HEK293T (cell line): ENCODE data around the gene AP3B1.
A peak's percentile ranks its signal among the peaks of the same experiment; 100 is the strongest.

Source experiments
- CTCF ChIA-PET: fragments of 350-600 bp; formaldehyde crosslinking; extraction: SDS; loops from one replicate; lab custom pipeline; 2021; ENCODE audit warnings: antibody characterized with exemption, inconsistent platforms; lab: Yijun Ruan, JAX
- POLR2A ChIA-PET: fragments of 350-600 bp; formaldehyde crosslinking; extraction: SDS; loops from one replicate; lab custom pipeline; 2020; ENCODE audit warnings: antibody characterized with exemption, inconsistent platforms; lab: Yijun Ruan, JAX
- DNase-seq: peaks from one replicate; pipeline ENCODE4 v3.0.0; 2012; ENCODE audit warnings: mixed read lengths; ENCODE audit errors: extremely low spot score
- ARNT ChIP-seq: fragments of 450-650 bp; IDR thresholded peaks from 2 replicates; pipeline ENCODE4 v1.6.1; 2017; ENCODE audit warnings: mild to moderate bottlenecking
- BHLHE40 ChIP-seq: fragments of 450-650 bp; IDR thresholded peaks from 2 replicates; pipeline ENCODE4 v1.6.1; 2016; ENCODE audit warnings: mild to moderate bottlenecking, moderate library complexity, borderline replicate concordance
- CTBP1 ChIP-seq: fragments of 450-650 bp; IDR thresholded peaks from 2 replicates; pipeline ENCODE4 v1.6.1; 2016; ENCODE audit warnings: borderline replicate concordance
- ELF4 ChIP-seq: fragments of 450-650 bp; IDR thresholded peaks from 2 replicates; pipeline ENCODE4 v1.6.1; 2017; ENCODE audit warnings: antibody characterized with exemption
- FOXA1 ChIP-seq: fragments of 450-650 bp; IDR thresholded peaks from 2 replicates; pipeline ENCODE4 v1.6.1; 2016; ENCODE audit warnings: mild to moderate bottlenecking
- FOXK2 ChIP-seq: fragments of 450-650 bp; IDR thresholded peaks from 2 replicates; pipeline ENCODE4 v1.6.1; 2016; ENCODE audit warnings: mild to moderate bottlenecking
- FOXM1 ChIP-seq: fragments of 450-650 bp; IDR thresholded peaks from 2 replicates; pipeline ENCODE4 v1.6.1; 2017; ENCODE audit warnings: mild to moderate bottlenecking, borderline replicate concordance
- HDGF ChIP-seq: fragments of 450-650 bp; IDR thresholded peaks from 2 replicates; pipeline ENCODE4 v1.6.1; 2017; ENCODE audit warnings: antibody characterized with exemption, borderline replicate concordance
- L3MBTL2 ChIP-seq: fragments of 450-650 bp; conservative IDR thresholded peaks from 2 replicates; pipeline ENCODE4 v1.6.1; 2016; ENCODE audit warnings: mild to moderate bottlenecking
- LEF1 ChIP-seq: fragments of 450-650 bp; IDR thresholded peaks from 2 replicates; pipeline ENCODE4 v1.6.1; 2017; ENCODE audit warnings: mild to moderate bottlenecking, borderline replicate concordance
- NFRKB ChIP-seq: fragments of 450-650 bp; IDR thresholded peaks from 2 replicates; pipeline ENCODE4 v1.6.1; 2016; ENCODE audit warnings: mild to moderate bottlenecking, moderate library complexity
- SP1 ChIP-seq: fragments of 450-650 bp; IDR thresholded peaks from 2 replicates; pipeline ENCODE4 v1.6.1; 2017
- SUZ12 ChIP-seq: fragments of 450-650 bp; IDR thresholded peaks from 2 replicates; pipeline ENCODE4 v1.6.1; 2016; ENCODE audit warnings: mild to moderate bottlenecking
- TARDBP ChIP-seq: fragments of 450-650 bp; IDR thresholded peaks from 2 replicates; pipeline ENCODE4 v1.6.1; 2016
- ZNF384 ChIP-seq: fragments of 450-650 bp; IDR thresholded peaks from 2 replicates; pipeline ENCODE4 v1.6.1; 2016
- TF ChIP-seq, protein P1 (sequence below): fragments of 450-650 bp; IDR thresholded peaks from 2 replicates; pipeline ENCODE4 v1.6.1; 2016

Gene AP3B1

DNA sequence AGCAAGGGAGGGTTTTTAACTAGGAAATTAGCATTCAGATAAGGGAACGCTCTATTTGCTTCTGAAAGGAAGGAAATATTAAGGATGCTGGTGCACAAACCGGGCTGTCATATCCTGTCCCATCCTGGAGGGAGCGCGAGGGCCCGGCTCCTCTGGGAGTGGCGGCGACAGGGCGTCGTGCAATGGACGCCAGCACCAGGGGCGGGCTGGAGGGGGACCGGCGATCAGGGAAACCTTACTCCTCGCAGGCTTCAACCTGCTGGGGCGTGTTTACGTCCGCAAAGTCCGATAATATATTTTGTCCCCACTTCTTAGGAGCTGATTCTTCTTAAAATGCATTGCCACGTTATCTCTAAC is 321.3 kb downstream of the AP3B1 start:
- DNase-seq, result no peak
- CTCF ChIA-PET, result no interaction called here
- POLR2A ChIA-PET, result interaction anchor here (1.0 kb wide), 1 partner anchor 15 kb away, joined by 4 read pairs; no protein-coding TSS in a partner anchor
- TF ChIP-seq LEF1, result no peak
- TF ChIP-seq L3MBTL2, result no peak
- no peak for TF ChIP-seq SP1
- no peak for TF ChIP-seq CTBP1
- no peak for TF ChIP-seq HDGF
- no peak for TF ChIP-seq SUZ12
- no peak for TF ChIP-seq TARDBP
- TF ChIP-seq, protein P1, sequence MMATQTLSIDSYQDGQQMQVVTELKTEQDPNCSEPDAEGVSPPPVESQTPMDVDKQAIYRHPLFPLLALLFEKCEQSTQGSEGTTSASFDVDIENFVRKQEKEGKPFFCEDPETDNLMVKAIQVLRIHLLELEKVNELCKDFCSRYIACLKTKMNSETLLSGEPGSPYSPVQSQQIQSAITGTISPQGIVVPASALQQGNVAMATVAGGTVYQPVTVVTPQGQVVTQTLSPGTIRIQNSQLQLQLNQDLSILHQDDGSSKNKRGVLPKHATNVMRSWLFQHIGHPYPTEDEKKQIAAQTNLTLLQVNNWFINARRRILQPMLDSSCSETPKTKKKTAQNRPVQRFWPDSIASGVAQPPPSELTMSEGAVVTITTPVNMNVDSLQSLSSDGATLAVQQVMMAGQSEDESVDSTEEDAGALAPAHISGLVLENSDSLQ, result no peak
- TF ChIP-seq FOXM1, result no peak
- no peak for TF ChIP-seq ZNF384
- no peak for TF ChIP-seq FOXA1
- no peak for TF ChIP-seq BHLHE40

DNA sequence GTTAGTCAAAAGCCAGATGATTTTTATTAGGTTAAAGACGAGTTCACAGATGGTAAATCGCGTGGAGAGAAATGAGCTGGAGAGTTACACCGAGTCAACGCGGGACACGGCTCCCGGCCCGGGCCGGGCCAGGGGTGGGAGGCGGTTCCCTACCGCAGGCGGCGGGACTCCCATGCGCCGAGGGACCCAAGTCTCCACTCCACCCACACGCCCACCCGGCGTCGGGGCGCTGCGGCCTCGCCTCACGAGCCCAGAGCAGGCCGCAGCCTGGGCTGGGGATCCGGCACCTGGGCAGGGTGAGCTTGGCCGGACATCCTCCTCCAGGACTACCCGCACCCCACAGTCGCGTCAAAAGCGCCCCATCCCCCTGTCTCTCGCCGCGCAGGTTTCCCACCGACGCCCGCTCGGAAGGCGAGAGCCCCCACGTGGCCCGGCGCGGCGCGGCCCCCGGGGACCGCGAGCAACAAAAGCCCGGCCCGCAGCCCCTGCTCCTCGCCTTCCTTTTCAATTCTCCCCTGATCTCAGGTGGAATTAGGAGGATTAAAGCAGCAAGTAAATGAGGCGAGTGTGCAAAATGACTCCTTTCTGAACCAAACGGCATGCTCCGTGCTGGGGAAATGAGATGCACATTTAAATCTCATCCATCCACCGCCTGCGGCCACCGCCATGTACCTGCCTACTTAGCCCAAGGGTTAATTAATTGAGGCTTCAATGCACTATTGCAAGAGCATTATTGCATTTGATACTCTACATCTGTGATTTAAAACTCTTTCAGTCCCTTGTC is 321.8 kb downstream of the AP3B1 start:
- no peak for TF ChIP-seq SP1
- no peak for TF ChIP-seq LEF1
- no peak for TF ChIP-seq NFRKB
- no peak for TF ChIP-seq L3MBTL2
- no peak for TF ChIP-seq BHLHE40
- no peak for TF ChIP-seq HDGF
- no peak for TF ChIP-seq CTBP1
- ChIA-PET CTCF (no interaction called here), POLR2A (interaction anchor here (1.0 kb wide), 1 partner anchor 14 kb away, joined by 4 read pairs; no protein-coding TSS in a partner anchor)
- no peak for DNase-seq

DNA sequence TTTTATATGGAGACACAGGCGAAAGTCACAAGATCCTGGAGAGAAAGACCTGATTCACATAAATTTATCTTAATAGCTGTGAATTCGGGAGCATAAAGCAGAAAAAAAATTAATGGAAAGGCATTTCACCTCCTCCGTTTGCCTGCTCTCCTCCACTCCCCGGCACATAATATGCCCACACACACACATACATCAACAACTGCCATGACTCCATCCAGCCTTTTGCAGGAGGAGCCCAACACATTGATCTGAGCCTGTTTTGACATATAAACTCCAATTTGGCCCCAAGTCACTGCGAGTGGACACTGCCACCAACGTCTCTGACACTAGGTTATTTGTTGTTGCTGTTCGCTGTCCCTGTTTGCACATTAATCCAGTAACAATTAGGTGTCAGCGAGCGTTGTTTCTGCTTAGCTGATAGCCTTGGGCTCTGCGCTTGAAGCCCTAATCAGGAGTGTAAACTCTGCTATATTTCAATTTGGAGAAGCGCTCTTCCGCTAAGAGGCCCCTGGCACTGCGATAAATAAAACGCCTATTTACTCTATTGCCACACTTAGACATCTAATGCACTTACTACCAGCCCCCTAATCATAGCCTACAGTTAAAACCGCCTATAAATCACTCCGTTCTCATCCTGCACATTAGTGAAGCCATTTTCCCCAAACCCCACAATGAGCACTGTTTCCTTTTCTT is 322.6 kb downstream of the AP3B1 start:
- CTCF ChIA-PET, result no interaction called here
- TF ChIP-seq SP1 (no peak), CTBP1 (peak; percentile 62; the same call in 1 of the 2 replicates)
- TF ChIP-seq, protein P1, result peak; percentile 83
- POLR2A ChIA-PET, result no interaction called here
- DNase-seq, result no peak

DNA sequence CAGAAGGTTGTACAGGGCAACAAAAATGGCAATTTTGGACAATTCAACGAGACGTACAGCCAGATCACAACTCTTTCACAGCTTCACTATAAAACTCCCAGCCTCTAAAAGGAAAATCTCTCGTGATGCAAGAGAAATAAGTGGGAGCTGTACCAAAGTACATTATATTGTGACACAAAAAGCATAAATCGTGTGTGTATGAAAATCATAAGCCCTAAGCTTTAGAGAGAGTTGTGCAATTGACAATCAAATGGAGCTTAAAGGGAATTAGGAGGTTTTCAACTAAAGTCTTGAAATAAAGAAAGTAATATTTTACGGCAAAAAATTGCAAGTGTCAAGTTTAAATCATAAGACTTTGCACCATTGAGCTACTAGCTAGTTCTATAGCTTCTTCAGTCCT is 323.6 kb downstream of the AP3B1 start:
- ChIA-PET POLR2A (no interaction called here), CTCF (no interaction called here)
- no peak for TF ChIP-seq CTBP1
- no peak for TF ChIP-seq FOXA1
- TF ChIP-seq, protein P1, result no peak
- no peak for TF ChIP-seq ELF4
- no peak for TF ChIP-seq BHLHE40
- TF ChIP-seq TARDBP, result no peak
- TF ChIP-seq SP1, result no peak
- no peak for TF ChIP-seq HDGF
- TF ChIP-seq NFRKB, result no peak
- no peak for TF ChIP-seq LEF1
- no peak for TF ChIP-seq ARNT
- no peak for TF ChIP-seq SUZ12
- DNase-seq, result no peak

DNA sequence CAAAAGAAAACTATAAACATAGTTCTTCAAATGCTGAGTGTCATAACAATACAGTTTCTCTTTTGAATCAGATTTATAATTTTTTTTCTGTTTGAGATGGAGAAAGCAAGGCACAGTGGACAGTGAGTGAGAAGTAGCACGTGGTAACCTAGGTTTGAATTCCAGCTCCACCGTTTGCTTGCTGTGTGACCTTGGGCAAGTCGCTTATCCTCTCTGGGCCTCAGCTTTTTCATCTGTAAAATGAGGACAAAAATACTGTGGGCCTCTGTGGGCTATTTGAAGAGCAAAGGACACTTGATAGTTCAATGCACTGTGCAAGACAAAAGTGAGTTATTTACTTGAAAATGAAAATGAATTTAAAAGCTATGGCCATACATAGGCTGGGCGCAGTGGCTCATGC is 330.7 kb downstream of the AP3B1 start:
- POLR2A ChIA-PET, result interaction anchor here (1.1 kb wide), 1 partner anchor 12 kb away, joined by 6 read pairs; no protein-coding TSS in a partner anchor
- no peak for DNase-seq
- TF ChIP-seq SP1 (no peak), FOXA1 (no peak), FOXK2 (no peak), L3MBTL2 (no peak), TARDBP (no peak), FOXM1 (no peak), ARNT (no peak), CTBP1 (no peak)
- CTCF ChIA-PET, result interaction anchor here (0.6 to 0.7 kb wide), 2 partner anchors 47 to 96 kb away, joined by 3 read pairs; no protein-coding TSS in a partner anchor

DNA sequence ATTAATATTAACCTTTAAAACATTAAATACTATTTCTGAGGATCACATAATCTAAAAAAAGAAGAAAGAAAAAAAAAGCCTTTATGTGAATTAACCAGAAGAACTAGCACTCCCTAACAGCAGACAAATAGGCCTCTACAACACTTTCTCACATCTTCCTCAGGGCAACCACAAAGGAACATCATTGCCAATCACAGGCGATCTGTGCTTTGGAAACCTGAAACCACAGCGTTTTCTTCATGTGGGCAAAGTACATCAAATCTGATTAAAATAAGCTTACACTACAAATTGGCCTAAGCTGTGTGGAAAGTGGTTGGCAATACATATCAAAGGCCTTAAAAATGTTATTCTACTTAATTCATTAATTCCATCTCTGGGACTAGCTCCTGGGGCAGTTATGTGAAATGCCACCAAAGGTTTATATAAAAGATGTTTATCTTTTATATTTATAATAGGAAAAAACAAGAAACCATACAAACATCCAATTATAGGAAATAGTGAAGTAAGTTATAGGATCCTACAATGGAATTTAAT is 333.6 kb downstream of the AP3B1 start:
- ChIA-PET CTCF (no interaction called here), POLR2A (no interaction called here)

More for the DNA sequence above, 333.6 kb downstream of the AP3B1 start:
- DNase-seq, result no peak
- TF ChIP-seq FOXM1 (no peak), FOXK2 (no peak), ELF4 (no peak), NFRKB (no peak), ARNT (no peak), LEF1 (no peak), FOXA1 (no peak), BHLHE40 (no peak), SP1 (no peak), TARDBP (no peak), L3MBTL2 (no peak), CTBP1 (no peak), ZNF384 (no peak)
- TF ChIP-seq, protein P1, result no peak
